PC-9 (cell line): Measurements from ENCODE around the gene NEK8.

Experiments used
- EZH2 ChIP-seq: fragments of 200-600 bp; sonication (generic); IDR thresholded peaks from 2 replicates; pipeline ENCODE4 v1.8.0; 2017; ENCODE audit warnings: antibody characterized with exemption, low read depth
- TF ChIP-seq, protein P1 (sequence below): fragments of 200-600 bp; sonication (generic); conservative IDR thresholded peaks from 2 replicates; pipeline ENCODE4 v1.6.1; 2017; ENCODE audit warnings: mixed run types, antibody characterized with exemption, mild to moderate bottlenecking, moderate library complexity

DNA sequence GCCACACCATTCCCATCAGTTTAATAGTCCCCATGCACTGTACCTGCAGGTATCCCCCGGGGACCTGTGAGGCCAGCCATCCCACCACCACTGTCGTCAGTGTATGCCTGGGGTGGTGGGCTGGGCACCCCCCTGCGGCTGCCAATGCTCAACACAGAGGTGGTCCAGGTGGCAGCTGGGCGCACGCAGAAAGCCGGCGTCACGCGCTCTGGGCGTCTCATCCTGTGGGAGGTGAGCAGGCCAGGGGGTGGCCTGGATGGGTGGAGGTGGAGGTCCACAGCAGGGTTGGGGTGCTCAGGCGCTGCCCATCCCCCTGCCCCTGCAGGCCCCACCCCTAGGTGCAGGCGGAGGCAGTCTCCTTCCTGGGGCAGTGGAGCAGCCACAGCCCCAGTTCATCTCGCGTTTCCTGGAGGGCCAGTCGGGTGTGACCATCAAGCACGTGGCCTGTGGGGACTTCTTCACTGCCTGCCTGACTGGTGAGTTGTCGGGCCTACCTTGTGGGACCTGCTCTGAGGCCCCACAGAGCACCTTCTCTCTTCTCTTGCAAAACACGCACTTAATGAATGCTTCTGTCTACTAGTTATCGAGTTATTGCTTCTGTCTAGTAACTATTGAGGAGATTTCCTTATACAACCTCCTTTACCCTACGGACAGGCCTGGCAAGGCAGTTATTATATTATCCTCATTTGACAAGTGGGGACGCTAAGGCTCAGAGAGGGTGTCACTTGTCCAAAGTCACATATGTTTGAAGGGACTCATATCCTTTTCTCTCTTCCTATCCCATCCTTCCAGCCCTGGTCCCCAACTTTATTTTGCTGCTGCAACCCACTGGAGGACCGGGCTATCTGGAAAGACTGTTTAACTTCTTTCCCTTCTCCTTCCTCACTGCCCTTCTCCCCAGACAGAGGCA lies 9.4 kb downstream of the NEK8 start:
- TF ChIP-seq, protein P1, sequence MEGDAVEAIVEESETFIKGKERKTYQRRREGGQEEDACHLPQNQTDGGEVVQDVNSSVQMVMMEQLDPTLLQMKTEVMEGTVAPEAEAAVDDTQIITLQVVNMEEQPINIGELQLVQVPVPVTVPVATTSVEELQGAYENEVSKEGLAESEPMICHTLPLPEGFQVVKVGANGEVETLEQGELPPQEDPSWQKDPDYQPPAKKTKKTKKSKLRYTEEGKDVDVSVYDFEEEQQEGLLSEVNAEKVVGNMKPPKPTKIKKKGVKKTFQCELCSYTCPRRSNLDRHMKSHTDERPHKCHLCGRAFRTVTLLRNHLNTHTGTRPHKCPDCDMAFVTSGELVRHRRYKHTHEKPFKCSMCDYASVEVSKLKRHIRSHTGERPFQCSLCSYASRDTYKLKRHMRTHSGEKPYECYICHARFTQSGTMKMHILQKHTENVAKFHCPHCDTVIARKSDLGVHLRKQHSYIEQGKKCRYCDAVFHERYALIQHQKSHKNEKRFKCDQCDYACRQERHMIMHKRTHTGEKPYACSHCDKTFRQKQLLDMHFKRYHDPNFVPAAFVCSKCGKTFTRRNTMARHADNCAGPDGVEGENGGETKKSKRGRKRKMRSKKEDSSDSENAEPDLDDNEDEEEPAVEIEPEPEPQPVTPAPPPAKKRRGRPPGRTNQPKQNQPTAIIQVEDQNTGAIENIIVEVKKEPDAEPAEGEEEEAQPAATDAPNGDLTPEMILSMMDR, result no peak
- no peak for TF ChIP-seq EZH2
